Fibroblast of mammary gland (primary cell): ENCODE data around the gene PRKCH.

Experiments
- DNase-seq: peaks from one replicate; pipeline ENCODE4 v3.0.0-alpha.2; 2010; ENCODE audit warnings: low read depth
- H3K4me3 ChIP-seq: 2 replicates; pipeline ENCODE4 v1.5.1; 2011; ENCODE audit warnings: low read depth, mild to moderate bottlenecking, low read length, moderate library complexity; ENCODE audit not compliant: control insufficient read depth
- TF ChIP-seq, protein P1 (sequence below): conservative IDR thresholded peaks from 2 replicates; pipeline ENCODE4 v1.5.1; 2011; ENCODE audit warnings: low read depth, low read length, inconsistent platforms; ENCODE audit not compliant: control insufficient read depth, insufficient read depth

The PRKCH gene

DNA sequence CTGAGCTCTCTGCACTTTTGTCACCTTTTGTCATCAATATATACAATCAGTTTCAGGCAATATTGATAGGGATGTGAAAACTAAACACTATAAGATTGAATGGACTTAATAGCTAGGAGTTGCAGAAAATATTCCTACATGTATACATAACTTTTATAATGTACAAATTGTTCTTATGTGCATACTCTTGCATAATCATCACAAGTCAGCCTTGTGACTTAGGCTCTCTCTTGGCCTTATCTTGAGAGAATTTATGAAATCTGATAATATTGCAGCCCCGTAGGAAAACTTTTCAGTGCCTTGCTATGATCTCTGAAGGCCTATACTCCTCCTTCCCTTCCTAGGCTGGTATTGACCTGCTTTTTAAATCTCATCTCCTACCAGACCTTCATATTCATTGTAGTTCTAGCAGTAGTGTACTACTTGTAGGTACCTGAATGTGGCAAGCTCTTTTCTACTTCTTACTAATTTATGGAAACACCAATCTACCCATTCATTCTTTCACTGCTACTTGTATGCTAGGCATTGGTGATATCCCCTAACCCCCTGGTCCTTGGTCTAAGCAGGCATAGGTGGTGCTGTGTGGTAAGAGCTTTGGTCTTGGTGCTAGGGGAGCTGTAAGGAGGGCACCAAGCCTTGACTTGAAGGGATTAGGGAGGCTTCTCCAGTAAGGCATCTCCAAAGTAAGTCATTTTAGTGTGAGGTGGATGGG is 100.0 kb downstream of the PRKCH start:
- no peak overlapping the region for H3K4me3 ChIP-seq
- TF ChIP-seq, protein P1, sequence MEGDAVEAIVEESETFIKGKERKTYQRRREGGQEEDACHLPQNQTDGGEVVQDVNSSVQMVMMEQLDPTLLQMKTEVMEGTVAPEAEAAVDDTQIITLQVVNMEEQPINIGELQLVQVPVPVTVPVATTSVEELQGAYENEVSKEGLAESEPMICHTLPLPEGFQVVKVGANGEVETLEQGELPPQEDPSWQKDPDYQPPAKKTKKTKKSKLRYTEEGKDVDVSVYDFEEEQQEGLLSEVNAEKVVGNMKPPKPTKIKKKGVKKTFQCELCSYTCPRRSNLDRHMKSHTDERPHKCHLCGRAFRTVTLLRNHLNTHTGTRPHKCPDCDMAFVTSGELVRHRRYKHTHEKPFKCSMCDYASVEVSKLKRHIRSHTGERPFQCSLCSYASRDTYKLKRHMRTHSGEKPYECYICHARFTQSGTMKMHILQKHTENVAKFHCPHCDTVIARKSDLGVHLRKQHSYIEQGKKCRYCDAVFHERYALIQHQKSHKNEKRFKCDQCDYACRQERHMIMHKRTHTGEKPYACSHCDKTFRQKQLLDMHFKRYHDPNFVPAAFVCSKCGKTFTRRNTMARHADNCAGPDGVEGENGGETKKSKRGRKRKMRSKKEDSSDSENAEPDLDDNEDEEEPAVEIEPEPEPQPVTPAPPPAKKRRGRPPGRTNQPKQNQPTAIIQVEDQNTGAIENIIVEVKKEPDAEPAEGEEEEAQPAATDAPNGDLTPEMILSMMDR: no peak
- DNase-seq: no peak

DNA sequence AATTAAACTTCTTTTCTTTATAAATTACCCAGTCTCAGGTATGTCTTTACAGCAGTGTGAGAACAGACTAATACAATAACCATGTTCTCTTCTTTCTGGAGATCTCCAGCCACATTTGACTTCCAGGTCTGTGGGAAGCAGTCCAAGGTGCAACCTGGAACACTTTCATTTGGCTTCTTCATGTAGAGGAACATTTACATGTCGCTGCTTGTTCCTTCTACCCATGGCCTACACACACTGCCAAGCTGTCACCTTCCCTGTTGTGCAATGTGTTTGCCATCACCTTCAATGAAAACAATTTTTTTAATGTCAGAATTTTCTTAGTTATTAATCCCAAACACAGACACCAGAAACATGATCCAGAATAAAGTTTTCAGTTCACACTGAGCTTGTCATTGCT is 104.7 kb downstream of the PRKCH start:
- H3K4me3 ChIP-seq: no peak overlapping the region
- no peak for DNase-seq
- TF ChIP-seq, protein P1: no peak

DNA sequence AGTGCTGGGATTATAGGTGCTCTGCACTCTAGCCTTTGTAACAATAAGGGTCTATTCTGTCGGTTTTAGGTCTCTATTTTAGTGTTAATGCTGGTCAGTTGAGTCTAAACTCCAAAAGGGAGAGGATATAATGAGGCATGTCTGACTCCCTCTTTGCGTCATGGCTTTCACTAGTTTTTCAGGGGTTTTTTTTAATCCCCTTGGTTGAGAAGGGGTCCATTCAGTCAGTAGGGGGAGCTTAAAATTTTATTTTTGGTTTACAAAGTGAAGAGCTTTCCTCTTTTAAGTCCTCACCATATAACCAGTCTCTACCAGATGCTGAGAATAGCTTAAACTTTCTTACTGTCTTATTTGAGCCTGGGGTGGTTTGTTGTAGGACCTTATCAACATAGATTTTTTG is 106.9 kb downstream of the PRKCH start:
- no peak for DNase-seq
- H3K4me3 ChIP-seq: no peak overlapping the region
- TF ChIP-seq, protein P1: no peak

DNA sequence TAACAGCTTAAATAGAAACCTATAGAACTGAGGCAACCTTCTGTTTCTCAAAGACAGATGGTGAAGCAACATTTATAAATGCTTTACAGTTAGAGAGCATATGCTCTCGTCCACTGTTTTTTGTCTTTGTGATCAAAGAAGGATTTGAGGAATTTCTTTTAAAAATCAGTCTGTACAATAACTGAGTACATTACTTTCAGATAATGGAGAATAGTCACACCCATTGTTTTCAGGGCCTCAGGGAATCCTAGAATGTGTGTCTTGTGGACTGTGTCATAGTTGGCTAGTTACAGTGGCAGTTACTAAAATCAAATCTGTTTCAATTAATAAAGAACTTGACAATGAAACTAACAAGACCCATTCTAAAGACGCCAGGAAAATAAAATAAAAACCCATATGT is 107.9 kb downstream of the PRKCH start:
- DNase-seq: no peak
- TF ChIP-seq, protein P1: no peak
- no peak overlapping the region for H3K4me3 ChIP-seq

DNA sequence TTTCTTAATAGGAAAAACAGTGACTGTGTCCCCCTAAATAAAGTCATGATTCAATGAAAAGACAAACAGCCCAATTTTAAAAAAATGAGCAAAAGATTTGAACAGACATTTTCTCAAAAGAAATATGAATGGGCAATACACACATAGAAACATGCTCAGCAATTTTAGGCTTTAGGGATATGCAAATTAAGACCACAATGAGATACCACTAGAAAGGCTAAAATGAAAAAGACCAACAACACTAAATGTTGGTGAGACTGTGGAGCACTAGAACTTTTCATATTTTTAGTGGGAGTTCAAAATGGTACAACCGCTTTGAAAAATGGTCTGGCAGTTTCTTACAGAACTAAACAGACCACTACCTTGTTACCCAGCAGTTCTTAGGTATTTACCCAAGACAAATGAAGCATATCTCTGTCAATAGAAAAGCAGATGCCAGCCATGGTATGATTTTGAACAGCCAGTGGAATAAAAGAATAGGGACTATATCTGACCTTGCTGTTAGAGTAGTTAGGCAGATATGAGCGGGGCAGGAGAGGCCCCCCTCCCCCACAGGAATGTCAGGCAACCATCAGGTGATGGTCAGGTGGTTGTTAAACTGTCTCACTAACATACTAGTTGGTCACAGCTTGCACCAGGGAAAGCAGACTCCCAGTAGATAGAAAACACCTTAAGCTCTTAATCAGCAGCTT is 108.8 kb downstream of the PRKCH start:
- DNase-seq: no peak
- TF ChIP-seq, protein P1: no peak
- H3K4me3 ChIP-seq: no peak overlapping the region

DNA sequence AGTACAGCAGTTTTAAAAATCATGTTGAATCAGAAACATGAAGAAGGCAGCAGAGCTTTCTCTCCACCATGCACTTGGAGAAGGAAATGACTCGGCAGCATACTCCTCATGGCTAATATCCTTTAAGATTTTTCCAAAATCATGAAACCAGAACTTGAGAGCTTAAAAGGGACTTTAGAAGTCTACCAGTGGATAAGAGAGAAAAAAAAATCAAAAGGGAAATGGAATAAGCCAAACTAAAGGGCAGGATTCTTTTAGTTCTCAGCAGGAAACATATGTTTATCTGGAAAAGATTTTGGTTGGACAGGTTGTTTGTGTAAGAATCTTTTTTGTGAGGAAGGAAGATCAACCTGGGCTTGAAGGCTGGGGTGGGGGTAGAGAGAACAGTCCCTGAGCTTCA is 111.8 kb downstream of the PRKCH start:
- H3K4me3 ChIP-seq: no peak overlapping the region
- TF ChIP-seq, protein P1: no peak
- no peak for DNase-seq

DNA sequence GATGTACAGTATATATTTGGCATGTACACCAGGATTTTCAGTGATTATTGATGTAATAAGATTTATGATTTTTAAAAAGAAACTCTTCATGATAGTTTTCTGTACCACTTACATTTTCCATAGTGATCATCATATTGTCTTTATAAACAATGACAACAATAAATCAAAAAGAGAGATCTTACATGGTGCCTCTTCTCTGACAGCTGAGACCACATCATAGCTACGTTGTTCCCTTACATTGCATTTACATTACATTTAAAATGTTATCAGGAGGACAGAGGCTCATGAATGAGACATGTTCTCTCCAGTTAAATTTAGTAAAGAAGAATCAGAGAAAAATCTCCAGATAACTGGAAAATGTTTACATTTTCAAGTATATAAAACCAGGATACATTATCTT is 112.4 kb downstream of the PRKCH start:
- TF ChIP-seq, protein P1: no peak
- no peak for DNase-seq
- no peak overlapping the region for H3K4me3 ChIP-seq
